HepG2 (cell line): ENCODE measurements around the gene AHSG. TPM values are rescaled to one million over a fixed set of nuclear protein-coding genes. Genes with fewer than 3 reads are reported as not detected.

ENCODE experiments used
- ATAC-seq: fragments of 200-7000 bp; cut with Tn5 transposase; 3 replicates; pipeline ENCODE4 v1.9.1; 2020; ENCODE audit warnings: mild to moderate bottlenecking, moderate library complexity
- BruUV-seq: library from RNA; stranded (reverse); fragments of 400-500 nt; replicated peaks from 2 replicates; lab custom pipeline; 2021; lab: Mats Ljungman, UMichigan
- CTCF ChIA-PET: fragments of 300-600 bp; formaldehyde crosslinking; extraction: SDS; loops from one replicate; lab custom pipeline; 2021; ENCODE audit warnings: low total read pairs, inconsistent platforms, low intra/inter-chr PET ratio; lab: Yijun Ruan, JAX
- POLR2A ChIA-PET: fragments of 350-600 bp; sonication (Branson Sonifier 250); formaldehyde crosslinking; loops from one replicate; lab custom pipeline; 2020; ENCODE audit warnings: antibody characterized with exemption, inconsistent platforms; lab: Yijun Ruan, JAX
- DNase-seq: peaks from one replicate; pipeline ENCODE4 v3.0.0-alpha.2; 2015; ENCODE audit warnings: low spot score
- FAIRE-seq: peaks from 3 replicates; lab custom pipeline; 2011; peaks lifted over from hg19 to GRCh38; lab: Jason Lieb, UNC
- H2AFZ ChIP-seq: one replicate; pipeline ENCODE4 v1.6.1; 2011; ENCODE audit warnings: low read length, inconsistent platforms
- H3K27ac ChIP-seq: fragments of 300-600 bp; 3 replicates; pipeline ENCODE4 v1.8.0; 2011; ENCODE audit warnings: mixed run types, mild to moderate bottlenecking, mixed read lengths, low read length, inconsistent platforms; ENCODE audit not compliant: insufficient read depth; ENCODE audit errors: extremely low read length
- H3K27me3 ChIP-seq, 2 experiments: fragments of 200-600 bp in 1 of 2; 2 replicates in 1 of 2; 3 replicates in 1 of 2; pipeline versions ENCODE4 v1.6.0 to v1.8.0; 2011; ENCODE audit warnings: low read length in 2 of 2, mild to moderate bottlenecking in 2 of 2, moderate library complexity in 2 of 2, inconsistent platforms in 1 of 2; ENCODE audit not compliant: insufficient read depth in 2 of 2, control insufficient read depth in 1 of 2
- H3K36me3 ChIP-seq, 2 experiments: fragments of 200-600 bp in 1 of 2; replicated peaks in 1 of 2; 2 replicates in 1 of 2; 3 replicates in 1 of 2; pipeline versions ENCODE4 v1.5.1 to v1.8.0; 2011; ENCODE audit warnings: low read length in 2 of 2, inconsistent platforms in 1 of 2; ENCODE audit not compliant: insufficient read depth in 2 of 2, control insufficient read depth in 1 of 2
- H3K4me1 ChIP-seq: 2 replicates; pipeline ENCODE4 v1.5.1; 2012; ENCODE audit warnings: low read length, inconsistent platforms; ENCODE audit not compliant: insufficient read depth
- H3K4me2 ChIP-seq: 2 replicates; pipeline ENCODE4 v1.6.0; 2011; ENCODE audit warnings: low read depth, low read length, inconsistent platforms
- H3K4me3 ChIP-seq, 3 experiments: fragments of 200-600 bp in 1 of 3; sonication (generic), shearing (Covaris generic) in 1 of 3; replicated peaks in 1 of 3; 2 replicates each; pipeline ENCODE4 v1.5.1; 2011 to 2016; ENCODE audit warnings: low read length in 3 of 3, inconsistent platforms in 2 of 3, low read depth in 2 of 3, mild to moderate bottlenecking in 2 of 3, control low read depth in 1 of 3, mixed read lengths in 1 of 3; ENCODE audit not compliant: insufficient read depth in 1 of 3
- H3K79me2 ChIP-seq: one replicate; pipeline ENCODE4 v1.6.1; 2011; ENCODE audit warnings: low read length, inconsistent platforms; ENCODE audit not compliant: insufficient read depth
- H3K9ac ChIP-seq: 2 replicates; pipeline ENCODE4 v1.6.0; 2011; ENCODE audit warnings: mild to moderate bottlenecking, low read depth, low read length, inconsistent platforms; ENCODE audit not compliant: insufficient read depth
- H3K9me3 ChIP-seq: 2 replicates; pipeline ENCODE4 v1.5.1; 2012; ENCODE audit warnings: mild to moderate bottlenecking, low read length
- H4K20me1 ChIP-seq: 2 replicates; pipeline ENCODE4 v1.6.0; 2011; ENCODE audit warnings: inconsistent platforms, mild to moderate bottlenecking, low read length, moderate library complexity; ENCODE audit not compliant: insufficient read depth
- NFKBIZ ChIP-seq: IDR thresholded peaks from 2 replicates; pipeline ENCODE4 v1.6.1; 2018; ENCODE audit warnings: missing genetic modification reagents, missing compliant biosample characterization
- PHF5A ChIP-seq: IDR thresholded peaks from one replicate; pipeline ENCODE4 v1.6.1; 2018; ENCODE audit warnings: low read depth, missing genetic modification reagents; ENCODE audit not compliant: unreplicated experiment
- TAF1 ChIP-seq: sonication (generic); formaldehyde crosslinking; IDR thresholded peaks from 2 replicates; pipeline ENCODE4 v1.4.0; 2020; ENCODE audit warnings: missing genetic modification reagents
- ZFP90 ChIP-seq: sonication (generic); formaldehyde crosslinking; IDR thresholded peaks from 2 replicates; pipeline ENCODE4 v1.8.0; 2022; ENCODE audit warnings: missing genetic modification reagents, mild to moderate bottlenecking, inconsistent platforms, borderline replicate concordance
- ZNF143 ChIP-seq: sonication (generic); formaldehyde crosslinking; IDR thresholded peaks from 2 replicates; pipeline ENCODE4 v1.4.0; 2020; ENCODE audit warnings: missing genetic modification reagents
- ZNF230 ChIP-seq: sonication (generic); formaldehyde crosslinking; IDR thresholded peaks from 2 replicates; pipeline ENCODE4 v1.4.0; 2020; ENCODE audit warnings: mild to moderate bottlenecking, missing genetic modification reagents
- ZNF558 ChIP-seq: sonication (generic); formaldehyde crosslinking; IDR thresholded peaks from 2 replicates; pipeline ENCODE4 v1.9.0; 2022; ENCODE audit warnings: mild to moderate bottlenecking, missing genetic modification reagents, borderline replicate concordance
- ZNF614 ChIP-seq: IDR thresholded peaks from 2 replicates; pipeline ENCODE4 v1.6.1; 2018; ENCODE audit warnings: missing biosample characterization, missing genetic modification reagents, inconsistent platforms, borderline replicate concordance
- WGBS: methylation state at CpG from one replicate; pipeline ENCODE4 v1.1.6; 2017; ENCODE audit warnings: low lambda C conversion rate; 5-methylcytosine and 5-hydroxymethylcytosine counted together
- in situ Hi-C: cut with HindIII; loops from 2 replicates; pipeline ENCODE4 v1.10.0; 2017; ENCODE audit warnings: low pct_unique_long_range_greater_than_20kb; ENCODE audit not compliant: extremely low pct_ligation_motif_present
- intact Hi-C: fragments of 100-400 bp; cut with micrococcal nuclease; formaldehyde crosslinking; loops from one replicate; pipeline ENCODE4 v1.10.0; 2022; ENCODE audit not compliant: unreplicated experiment
- polyA plus RNA-seq, 8 experiments: library from polyadenylated mRNA; depleted of rRNA in 3 of 8; stranded (reverse) in 7 of 8; unstranded in 1 of 8; fragments of >200 nt; fragmentation: Illumina TruSeq in 4 of 8; extraction: Trizol in 4 of 8; gene quantifications; 2 replicates each; pipeline versions ENCODE4 v1.2.1 to v1.2.3, GENCODE V29; 2011 to 2016; ENCODE audit warnings: low read depth in 4 of 8, missing spikeins in 1 of 8, mixed read lengths in 1 of 8; ENCODE audit not compliant: insufficient read depth in 1 of 8
- total RNA-seq, 5 experiments: library from RNA; depleted of rRNA; stranded (reverse); fragments of >200 nt; fragmentation: Illumina TruSeq; extraction: Trizol; gene quantifications; 2 replicates each; pipeline ENCODE4 v1.2.3, GENCODE V29; 2016; ENCODE audit warnings: low read depth in 1 of 5
- TF ChIP-seq, protein P1 (sequence below): sonication (generic); formaldehyde crosslinking; IDR thresholded peaks from 2 replicates; pipeline ENCODE4 v1.9.0; 2022; ENCODE audit warnings: low read depth, missing genetic modification reagents
- TF ChIP-seq, protein P2 (sequence below): sonication (generic); formaldehyde crosslinking; IDR thresholded peaks from 2 replicates; pipeline ENCODE4 v1.4.0; 2020; ENCODE audit warnings: missing genetic modification reagents

The AHSG gene
- total and polyA plus RNA-seq, 2 of the 13 experiments (the other 11 are each of a cell fraction or from before 2014, with no cell fraction given), result 2,043 to 19,152 TPM

DNA sequence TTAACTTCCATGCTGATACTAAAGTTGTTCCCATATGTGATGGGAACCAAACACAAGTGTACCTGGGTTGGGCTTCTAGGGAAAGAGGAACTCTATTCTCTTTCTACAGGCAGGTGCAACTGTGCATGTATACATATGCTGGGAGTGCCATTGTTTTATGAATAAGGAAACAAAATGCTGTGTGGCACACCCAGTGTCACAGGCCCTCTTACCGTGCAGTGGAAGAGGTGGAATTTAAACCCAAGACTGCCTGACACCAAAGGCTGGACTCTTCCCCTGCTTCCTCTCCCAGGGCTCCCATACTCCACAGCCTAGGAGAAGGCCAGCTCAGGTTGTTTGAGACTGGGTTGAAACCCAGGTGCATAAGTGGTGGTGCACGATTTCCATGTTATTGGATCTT is 25.4 kb downstream of the AHSG start:
- H3K9ac ChIP-seq, result no peak overlapping the region
- ChIA-PET POLR2A (no interaction called here), CTCF (no interaction called here)
- H3K4me3 ChIP-seq, result no peak overlapping the region
- DNase-seq (no peak), ATAC-seq (no peak), FAIRE-seq (no peak)
- no peaks in the 10 kb centered on the region for H3K36me3 ChIP-seq
- no peak overlapping the region for H3K4me2 ChIP-seq
- H3K27me3 ChIP-seq, result no peaks in the 10 kb centered on the region
- no peaks in the 10 kb centered on the region for H4K20me1 ChIP-seq
- no peak overlapping the region for H3K27ac ChIP-seq
- no peaks in the 10 kb centered on the region for H3K9me3 ChIP-seq
- H3K79me2 ChIP-seq, result no peaks in the 10 kb centered on the region
- no TSS peak for BruUV-seq
- peaks cover 37% of the 10 kb centered on the region for H3K4me1 ChIP-seq
- in situ Hi-C loops, result no loop called here
- intact Hi-C loops, result no loop called here
- no peak overlapping the region for H2AFZ ChIP-seq
- 90% methylated on average over 2 of the region's 2 CpGs for WGBS
- TF ChIP-seq ZNF558 (CRISPR knock-in tag) (no peak), ZNF143 (CRISPR knock-in tag) (no peak), ZNF614 (CRISPR knock-in tag) (no peak), PHF5A (no peak), ZNF230 (CRISPR knock-in tag) (no peak), NFKBIZ (CRISPR knock-in tag) (no peak), TAF1 (CRISPR knock-in tag) (no peak), ZFP90 (CRISPR knock-in tag) (no peak)
- TF ChIP-seq, protein P1, sequence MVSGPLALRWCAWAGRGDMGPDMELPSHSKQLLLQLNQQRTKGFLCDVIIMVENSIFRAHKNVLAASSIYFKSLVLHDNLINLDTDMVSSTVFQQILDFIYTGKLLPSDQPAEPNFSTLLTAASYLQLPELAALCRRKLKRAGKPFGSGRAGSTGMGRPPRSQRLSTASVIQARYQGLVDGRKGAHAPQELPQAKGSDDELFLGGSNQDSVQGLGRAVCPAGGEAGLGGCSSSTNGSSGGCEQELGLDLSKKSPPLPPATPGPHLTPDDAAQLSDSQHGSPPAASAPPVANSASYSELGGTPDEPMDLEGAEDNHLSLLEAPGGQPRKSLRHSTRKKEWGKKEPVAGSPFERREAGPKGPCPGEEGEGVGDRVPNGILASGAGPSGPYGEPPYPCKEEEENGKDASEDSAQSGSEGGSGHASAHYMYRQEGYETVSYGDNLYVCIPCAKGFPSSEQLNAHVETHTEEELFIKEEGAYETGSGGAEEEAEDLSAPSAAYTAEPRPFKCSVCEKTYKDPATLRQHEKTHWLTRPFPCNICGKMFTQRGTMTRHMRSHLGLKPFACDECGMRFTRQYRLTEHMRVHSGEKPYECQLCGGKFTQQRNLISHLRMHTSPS, result no peak
- TF ChIP-seq, protein P2, sequence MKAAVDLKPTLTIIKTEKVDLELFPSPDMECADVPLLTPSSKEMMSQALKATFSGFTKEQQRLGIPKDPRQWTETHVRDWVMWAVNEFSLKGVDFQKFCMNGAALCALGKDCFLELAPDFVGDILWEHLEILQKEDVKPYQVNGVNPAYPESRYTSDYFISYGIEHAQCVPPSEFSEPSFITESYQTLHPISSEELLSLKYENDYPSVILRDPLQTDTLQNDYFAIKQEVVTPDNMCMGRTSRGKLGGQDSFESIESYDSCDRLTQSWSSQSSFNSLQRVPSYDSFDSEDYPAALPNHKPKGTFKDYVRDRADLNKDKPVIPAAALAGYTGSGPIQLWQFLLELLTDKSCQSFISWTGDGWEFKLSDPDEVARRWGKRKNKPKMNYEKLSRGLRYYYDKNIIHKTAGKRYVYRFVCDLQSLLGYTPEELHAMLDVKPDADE (CRISPR knock-in tag), result no peak
- TF ChIP-seq, all 625 proteins: peak for 0
